Measurements from ENCODE around the gene FOXN3.

The FOXN3 gene

DNA sequence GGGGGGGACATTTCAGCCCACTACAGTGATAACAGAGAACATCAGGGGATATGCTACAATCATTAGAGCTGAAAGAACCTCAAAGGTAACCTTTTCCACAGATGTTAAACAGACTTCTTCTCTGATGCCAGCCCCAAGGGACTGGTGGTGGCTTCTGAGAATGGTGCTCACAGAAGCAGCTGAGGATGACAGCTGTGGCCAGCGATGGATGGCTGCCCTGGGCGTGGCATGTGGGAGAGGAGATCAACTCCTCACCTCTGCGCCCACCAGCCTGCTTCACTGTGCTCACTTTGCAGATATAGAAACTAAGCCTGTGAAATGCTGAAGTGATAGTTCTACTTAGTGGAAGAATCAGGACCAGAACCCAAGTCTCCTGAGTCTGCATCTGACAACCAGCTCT, 33.0 kb downstream of the FOXN3 start:
- no peaks in the 10 kb centered on the region for H3K27me3 ChIP-seq
- DNase-seq, result no peak
- intact Hi-C loops (cut with DNase I; ENCODE audit: low total_unique reads), result no loop called here
- no peak overlapping the region for H3K27ac ChIP-seq
- no peak overlapping the region for H3K4me3 ChIP-seq
- TF ChIP-seq, protein P1, sequence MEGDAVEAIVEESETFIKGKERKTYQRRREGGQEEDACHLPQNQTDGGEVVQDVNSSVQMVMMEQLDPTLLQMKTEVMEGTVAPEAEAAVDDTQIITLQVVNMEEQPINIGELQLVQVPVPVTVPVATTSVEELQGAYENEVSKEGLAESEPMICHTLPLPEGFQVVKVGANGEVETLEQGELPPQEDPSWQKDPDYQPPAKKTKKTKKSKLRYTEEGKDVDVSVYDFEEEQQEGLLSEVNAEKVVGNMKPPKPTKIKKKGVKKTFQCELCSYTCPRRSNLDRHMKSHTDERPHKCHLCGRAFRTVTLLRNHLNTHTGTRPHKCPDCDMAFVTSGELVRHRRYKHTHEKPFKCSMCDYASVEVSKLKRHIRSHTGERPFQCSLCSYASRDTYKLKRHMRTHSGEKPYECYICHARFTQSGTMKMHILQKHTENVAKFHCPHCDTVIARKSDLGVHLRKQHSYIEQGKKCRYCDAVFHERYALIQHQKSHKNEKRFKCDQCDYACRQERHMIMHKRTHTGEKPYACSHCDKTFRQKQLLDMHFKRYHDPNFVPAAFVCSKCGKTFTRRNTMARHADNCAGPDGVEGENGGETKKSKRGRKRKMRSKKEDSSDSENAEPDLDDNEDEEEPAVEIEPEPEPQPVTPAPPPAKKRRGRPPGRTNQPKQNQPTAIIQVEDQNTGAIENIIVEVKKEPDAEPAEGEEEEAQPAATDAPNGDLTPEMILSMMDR (IDR thresholded peaks at IDR 0.05), result no peak
- peaks cover 0 to 75% (median 12%) of the 10 kb centered on the region in 4 donors for H3K4me1 ChIP-seq
- no peaks in the 10 kb centered on the region for H3K9me3 ChIP-seq
- H3K36me3 ChIP-seq, result no peaks in the 10 kb centered on the region

DNA sequence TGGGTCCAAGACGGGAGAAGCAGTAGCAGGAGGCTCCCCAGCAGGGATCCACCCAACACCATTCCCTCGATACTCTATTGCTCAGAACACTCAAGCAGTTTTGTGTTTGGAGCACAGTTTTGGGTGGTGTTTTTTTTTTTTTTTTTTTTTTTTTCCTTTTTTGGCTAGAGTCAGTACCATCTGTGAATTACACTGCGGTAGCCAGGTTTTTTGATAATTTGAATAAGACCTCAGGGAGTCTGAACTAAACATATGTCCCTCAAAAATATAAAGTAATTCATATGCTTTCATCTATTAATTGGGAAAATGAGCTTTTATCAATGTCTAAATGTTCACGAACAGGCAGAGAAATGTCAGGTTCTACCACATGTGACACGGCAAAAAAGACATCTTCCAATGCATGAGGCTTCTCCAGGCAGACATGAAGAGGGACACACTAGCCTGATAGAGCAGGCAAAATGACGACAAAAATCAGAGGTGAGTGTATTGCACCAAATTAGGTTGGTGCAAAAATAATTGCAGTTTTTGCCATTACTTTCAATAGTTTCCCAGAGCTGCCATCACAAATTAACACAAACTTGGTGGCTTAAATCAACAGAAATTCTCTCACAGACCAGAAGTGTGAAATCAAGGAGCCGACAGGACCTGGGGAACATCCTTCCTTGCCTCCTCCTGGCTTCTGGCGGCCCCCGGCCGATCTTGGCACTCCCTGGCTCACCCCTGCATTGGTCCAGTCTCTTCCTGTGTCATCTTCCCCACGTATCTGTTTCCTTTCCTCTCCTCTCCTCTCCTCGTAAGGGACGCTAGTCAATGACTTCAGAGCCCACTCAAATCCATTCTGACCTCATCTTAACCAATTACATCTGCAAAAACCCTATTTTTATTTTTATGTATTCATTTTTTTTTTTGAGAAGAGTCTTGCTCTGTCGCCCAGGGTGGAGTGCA, 33.9 kb downstream of the FOXN3 start:
- DNase-seq, result no peak
- Histone ChIP-seq H3K4me3 (no peak overlapping the region), H3K27ac (no peak overlapping the region), H3K4me1 (peaks cover 0 to 75% (median 14%) of the 10 kb centered on the region in 4 donors), H3K27me3 (no peaks in the 10 kb centered on the region), H3K9me3 (no peaks in the 10 kb centered on the region), H3K36me3 (no peaks in the 10 kb centered on the region)
- TF ChIP-seq, protein P1 (IDR thresholded peaks at IDR 0.05), result no peak
- intact Hi-C loops (cut with DNase I; ENCODE audit: low total_unique reads), result no loop called here

DNA sequence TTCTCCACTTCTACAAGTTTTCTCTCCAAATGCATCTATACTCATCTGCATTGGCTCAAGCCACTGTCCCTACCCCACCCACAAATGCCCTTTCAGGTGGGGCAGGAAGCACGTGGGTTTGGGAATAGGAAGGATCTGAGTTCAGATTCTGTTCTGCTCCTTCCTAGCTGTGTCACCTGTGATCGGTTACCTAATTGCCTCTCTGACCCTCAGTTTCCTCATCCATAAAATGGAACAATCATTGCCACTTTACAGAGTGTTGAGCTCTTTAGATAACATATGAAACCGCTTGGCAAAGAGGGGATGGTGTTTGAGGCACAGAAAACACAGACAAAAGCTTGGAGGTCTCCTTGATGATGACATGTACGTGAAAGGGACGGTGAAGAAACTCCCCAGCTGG, 34.5 kb downstream of the FOXN3 start:
- Histone ChIP-seq H3K27me3 (no peaks in the 10 kb centered on the region), H3K9me3 (no peaks in the 10 kb centered on the region), H3K27ac (no peak overlapping the region), H3K4me1 (peaks cover 0 to 78% (median 14%) of the 10 kb centered on the region in 4 donors), H3K36me3 (no peaks in the 10 kb centered on the region), H3K4me3 (no peak overlapping the region)
- no peak for DNase-seq
- intact Hi-C loops (cut with DNase I; ENCODE audit: low total_unique reads), result no loop called here
- TF ChIP-seq, protein P1 (IDR thresholded peaks at IDR 0.05), result no peak

DNA sequence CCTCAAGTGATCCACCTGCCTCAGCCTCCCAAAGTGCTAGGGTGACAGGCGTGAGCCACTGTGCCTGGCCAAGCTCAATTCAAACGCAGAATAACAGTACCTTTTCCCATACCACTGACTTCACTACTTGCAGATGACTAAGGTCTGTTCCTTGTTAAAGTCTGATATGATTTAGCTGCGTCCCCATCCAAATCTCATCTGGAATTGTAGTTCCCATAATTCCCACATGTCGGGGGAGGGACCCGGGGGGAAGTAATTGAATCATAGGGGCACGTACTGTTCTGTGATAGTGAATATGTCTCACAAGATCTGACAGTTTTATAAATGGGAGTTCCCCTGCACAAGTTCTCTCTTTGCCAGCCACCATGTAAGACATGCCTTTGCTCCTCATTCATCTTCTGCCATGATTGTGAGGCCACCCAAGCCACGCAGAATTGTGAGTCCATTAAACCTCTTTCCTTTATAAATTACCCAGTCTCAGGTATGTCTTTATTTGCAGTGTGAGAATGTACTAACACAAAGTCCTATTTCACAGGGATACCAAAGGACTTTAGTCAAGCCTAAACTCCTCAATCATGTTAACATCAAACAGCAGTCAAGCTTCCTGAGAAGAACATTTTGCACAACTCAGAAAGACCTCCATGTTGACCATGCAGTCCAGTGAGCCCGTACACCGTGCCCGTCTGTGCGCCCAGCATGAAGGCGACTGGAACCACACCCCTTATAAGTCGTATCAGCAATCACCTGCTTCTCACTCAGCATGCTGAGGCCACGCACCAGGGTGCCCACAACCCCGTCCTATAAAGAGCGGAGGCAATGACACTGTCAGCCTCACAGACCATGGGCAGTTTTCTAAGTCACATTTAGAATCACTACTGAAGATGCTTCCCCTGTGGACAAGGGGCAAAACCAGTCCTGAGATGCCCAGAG, 36.9 kb downstream of the FOXN3 start:
- H3K9me3 ChIP-seq, result no peaks in the 10 kb centered on the region
- H3K27me3 ChIP-seq, result no peaks in the 10 kb centered on the region
- no peak overlapping the region for H3K4me3 ChIP-seq
- TF ChIP-seq, protein P1 (IDR thresholded peaks at IDR 0.05), result no peak
- H3K4me1 ChIP-seq, result peaks cover 0 to 59% (median 6%) of the 10 kb centered on the region in 4 donors
- peak overlapping the region in 1 of 2 donors; percentile 46 for H3K27ac ChIP-seq
- intact Hi-C loops (cut with DNase I; ENCODE audit: low total_unique reads), result no loop called here
- no peak for DNase-seq
- H3K36me3 ChIP-seq, result no peaks in the 10 kb centered on the region

DNA sequence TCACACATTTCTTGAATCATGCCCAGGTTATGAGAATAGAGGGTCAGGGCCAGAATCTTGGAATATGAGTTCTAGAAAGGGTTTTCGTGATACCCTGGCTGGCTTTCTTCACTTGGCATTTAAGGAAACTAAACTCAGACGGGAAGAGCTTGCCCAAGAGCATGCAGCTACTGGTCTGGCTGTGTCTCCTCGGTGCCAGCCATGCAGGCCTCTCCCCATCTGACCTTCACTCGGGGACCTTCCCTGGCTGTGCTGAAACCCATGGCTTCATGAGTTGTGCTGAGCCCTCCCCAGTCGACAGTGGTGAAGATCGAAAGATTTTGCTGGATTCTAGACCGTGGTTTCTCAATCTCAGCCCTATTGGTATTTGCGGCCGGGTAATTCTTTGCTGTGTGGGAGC, 38.0 kb downstream of the FOXN3 start:
- Histone ChIP-seq H3K36me3 (no peaks in the 10 kb centered on the region), H3K27ac (peak overlapping the region in 1 of 2 donors; percentile 46), H3K27me3 (no peaks in the 10 kb centered on the region), H3K9me3 (no peaks in the 10 kb centered on the region), H3K4me1 (peaks cover 0 to 55% (median 6%) of the 10 kb centered on the region in 4 donors), H3K4me3 (no peak overlapping the region)
- no peak for DNase-seq
- intact Hi-C loops (cut with DNase I; ENCODE audit: low total_unique reads), result no loop called here
- TF ChIP-seq, protein P1 (IDR thresholded peaks at IDR 0.05), result no peak
